HTR-8/SVneo (cell line): ENCODE results near the gene FFAR1.

Experiments used
- DNase-seq: peaks from one replicate; pipeline ENCODE4 v3.0.0; 2011; ENCODE audit warnings: low spot score, mixed read lengths; ENCODE audit not compliant: insufficient read length
- FAIRE-seq: peaks from 2 replicates; lab custom pipeline; 2011; peaks lifted over from hg19 to GRCh38; lab: Jason Lieb, UNC

FFAR1 gene

GRCh38 chr19:35380450-35381124 is 32.9 kb downstream of the FFAR1 start:
- DNase-seq (no peak), FAIRE-seq (no peak)

- no peak for DNase-seq
- no peak for FAIRE-seq
Measured at GRCh38 chr19:35381318-35381717, 33.6 kb downstream of the FFAR1 start.

GRCh38 chr19:35381926-35382325 is 34.2 kb downstream of the FFAR1 start:
- DNase-seq = no peak
- FAIRE-seq = no peak

- FAIRE-seq (no peak), DNase-seq (no peak)
Measured at GRCh38 chr19:35383536-35383935, 35.8 kb downstream of the FFAR1 start.

GRCh38 chr19:35388277-35389054 is 40.8 kb downstream of the FFAR1 start:
- DNase-seq (no peak), FAIRE-seq (no peak)

- FAIRE-seq (no peak), DNase-seq (no peak)
Measured at GRCh38 chr19:35389192-35389861, 41.6 kb downstream of the FFAR1 start.

- FAIRE-seq (peak; percentile 62), DNase-seq (no peak)
Measured at GRCh38 chr19:35392742-35393715, 45.3 kb downstream of the FFAR1 start.

- DNase-seq (no peak), FAIRE-seq (no peak)
Measured at GRCh38 chr19:35395382-35396199, 47.9 kb downstream of the FFAR1 start.

GRCh38 chr19:35396240-35396885 is 48.7 kb downstream of the FFAR1 start:
- DNase-seq = no peak
- FAIRE-seq = no peak

GRCh38 chr19:35397064-35397463 is 49.4 kb downstream of the FFAR1 start:
- FAIRE-seq (no peak), DNase-seq (no peak)
